ENCODE measurements around the gene KY. TPM values are rescaled to one million over a fixed set of nuclear protein-coding genes. Genes with fewer than 3 reads are reported as not detected.

KY gene
- total RNA-seq, 2 experiments from 2014 or later = not detected

- H2AFZ ChIP-seq (ENCODE audit: low read length) = no peak overlapping the region
- no peak overlapping the region for H3K4me2 ChIP-seq (ENCODE audit: low read length)
- intact Hi-C loops (cut with micrococcal nuclease; ENCODE audit: unreplicated experiment) = loop anchor here (10.0 kb wide), 1 partner anchor 149 kb away; no protein-coding TSS in a partner anchor
- TF ChIP-seq EZH2phosphoT487 (IDR thresholded peaks at IDR 0.05; ENCODE audit: borderline replicate concordance, low read depth, low read length) (no peak), CTCF (conservative IDR thresholded peaks at IDR 0.05; ENCODE audit: low read length) (no peak)
- H3K4me3 ChIP-seq (ENCODE audit: low read depth, low read length, poor library complexity, severe bottlenecking) = no peak overlapping the region
- no TSS peak for BruUV-seq (replicated peaks)
- no peaks in the 10 kb centered on the region for H3K79me2 ChIP-seq (ENCODE audit: insufficient read depth, low read depth, low read length)
- no peaks in the 10 kb centered on the region for H4K20me1 ChIP-seq (ENCODE audit: insufficient read depth, low read length)
- POLR2A ChIA-PET = no interaction called here
- H3K36me3 ChIP-seq (ENCODE audit: insufficient read depth, low read length) = no peaks in the 10 kb centered on the region
- no peak overlapping the region for H3K27ac ChIP-seq (ENCODE audit: low read depth, low read length, poor library complexity, severe bottlenecking)
- no peaks in the 10 kb centered on the region for H3K4me1 ChIP-seq (ENCODE audit: insufficient read depth, low read length, poor library complexity, severe bottlenecking)
- no peaks in the 10 kb centered on the region for H3K9me3 ChIP-seq (ENCODE audit: low read length)
- DNase-seq (ENCODE audit: low spot score) = no peak
- CTCF ChIA-PET (ENCODE audit: unreplicated experiment) = no interaction called here
- no peaks in the 10 kb centered on the region for H3K9me2 ChIP-seq (ENCODE audit: insufficient read depth, low read length)
Measured at GRCh38 chr3:134605556-134605955, 45.3 kb downstream of the KY start.

- Histone ChIP-seq H3K9me3 (ENCODE audit: low read length) (no peaks in the 10 kb centered on the region), H3K4me3 (ENCODE audit: low read depth, low read length, poor library complexity, severe bottlenecking) (no peak overlapping the region), H2AFZ (ENCODE audit: low read length) (no peak overlapping the region), H3K4me2 (ENCODE audit: low read length) (no peak overlapping the region), H3K27ac (ENCODE audit: low read depth, low read length, poor library complexity, severe bottlenecking) (no peak overlapping the region), H3K79me2 (ENCODE audit: insufficient read depth, low read depth, low read length) (no peaks in the 10 kb centered on the region), H3K36me3 (ENCODE audit: insufficient read depth, low read length) (no peaks in the 10 kb centered on the region), H3K4me1 (ENCODE audit: insufficient read depth, low read length, poor library complexity, severe bottlenecking) (no peaks in the 10 kb centered on the region), H4K20me1 (ENCODE audit: insufficient read depth, low read length) (no peaks in the 10 kb centered on the region), H3K9me2 (ENCODE audit: insufficient read depth, low read length) (no peaks in the 10 kb centered on the region)
- ChIA-PET POLR2A (interaction anchor here (0.5 kb wide), 1 partner anchor 220 kb away, joined by 5 read pairs; no protein-coding TSS in a partner anchor), CTCF (ENCODE audit: unreplicated experiment) (no interaction called here)
- no peak for DNase-seq (ENCODE audit: low spot score)
- no TSS peak for BruUV-seq (replicated peaks)
- intact Hi-C loops (cut with micrococcal nuclease; ENCODE audit: unreplicated experiment) = loop anchor here (10.0 kb wide), 1 partner anchor 151 kb away; no protein-coding TSS in a partner anchor
- TF ChIP-seq CTCF (conservative IDR thresholded peaks at IDR 0.05; ENCODE audit: low read length) (no peak), EZH2phosphoT487 (IDR thresholded peaks at IDR 0.05; ENCODE audit: borderline replicate concordance, low read depth, low read length) (no peak)
Measured at GRCh38 chr3:134603956-134604355, 46.9 kb downstream of the KY start.

GRCh38 chr3:134603480-134603879 is 47.3 kb downstream of the KY start:
- Histone ChIP-seq H3K4me3 (ENCODE audit: low read depth, low read length, poor library complexity, severe bottlenecking) (no peak overlapping the region), H2AFZ (ENCODE audit: low read length) (no peak overlapping the region), H3K79me2 (ENCODE audit: insufficient read depth, low read depth, low read length) (no peaks in the 10 kb centered on the region), H3K27ac (ENCODE audit: low read depth, low read length, poor library complexity, severe bottlenecking) (no peak overlapping the region), H3K9me3 (ENCODE audit: low read length) (no peaks in the 10 kb centered on the region), H3K4me2 (ENCODE audit: low read length) (no peak overlapping the region), H4K20me1 (ENCODE audit: insufficient read depth, low read length) (no peaks in the 10 kb centered on the region), H3K9me2 (ENCODE audit: insufficient read depth, low read length) (no peaks in the 10 kb centered on the region), H3K36me3 (ENCODE audit: insufficient read depth, low read length) (no peaks in the 10 kb centered on the region), H3K4me1 (ENCODE audit: insufficient read depth, low read length, poor library complexity, severe bottlenecking) (no peaks in the 10 kb centered on the region)
- DNase-seq (ENCODE audit: low spot score) = no peak
- intact Hi-C loops (cut with micrococcal nuclease; ENCODE audit: unreplicated experiment) = loop anchor here (10.0 kb wide), 1 partner anchor 151 kb away; no protein-coding TSS in a partner anchor
- no peak for TF ChIP-seq EZH2phosphoT487 (IDR thresholded peaks at IDR 0.05; ENCODE audit: borderline replicate concordance, low read depth, low read length)
- TF ChIP-seq CTCF (conservative IDR thresholded peaks at IDR 0.05; ENCODE audit: low read length) = no peak
- BruUV-seq (replicated peaks) = no TSS peak
- ChIA-PET POLR2A (no interaction called here), CTCF (ENCODE audit: unreplicated experiment) (no interaction called here)

Data from OCI-LY7 (cell line).